HG03520 (cell line): Measurements from ENCODE around the gene SLAMF9.

Source experiments
- ATAC-seq: cut with Tn5 transposase; IDR thresholded peaks from one replicate; pipeline ENCODE4 v1.9.1; 2021; ENCODE audit warnings: mild to moderate bottlenecking, moderate library complexity; ENCODE audit not compliant: unreplicated experiment

SLAMF9 gene

DNA sequence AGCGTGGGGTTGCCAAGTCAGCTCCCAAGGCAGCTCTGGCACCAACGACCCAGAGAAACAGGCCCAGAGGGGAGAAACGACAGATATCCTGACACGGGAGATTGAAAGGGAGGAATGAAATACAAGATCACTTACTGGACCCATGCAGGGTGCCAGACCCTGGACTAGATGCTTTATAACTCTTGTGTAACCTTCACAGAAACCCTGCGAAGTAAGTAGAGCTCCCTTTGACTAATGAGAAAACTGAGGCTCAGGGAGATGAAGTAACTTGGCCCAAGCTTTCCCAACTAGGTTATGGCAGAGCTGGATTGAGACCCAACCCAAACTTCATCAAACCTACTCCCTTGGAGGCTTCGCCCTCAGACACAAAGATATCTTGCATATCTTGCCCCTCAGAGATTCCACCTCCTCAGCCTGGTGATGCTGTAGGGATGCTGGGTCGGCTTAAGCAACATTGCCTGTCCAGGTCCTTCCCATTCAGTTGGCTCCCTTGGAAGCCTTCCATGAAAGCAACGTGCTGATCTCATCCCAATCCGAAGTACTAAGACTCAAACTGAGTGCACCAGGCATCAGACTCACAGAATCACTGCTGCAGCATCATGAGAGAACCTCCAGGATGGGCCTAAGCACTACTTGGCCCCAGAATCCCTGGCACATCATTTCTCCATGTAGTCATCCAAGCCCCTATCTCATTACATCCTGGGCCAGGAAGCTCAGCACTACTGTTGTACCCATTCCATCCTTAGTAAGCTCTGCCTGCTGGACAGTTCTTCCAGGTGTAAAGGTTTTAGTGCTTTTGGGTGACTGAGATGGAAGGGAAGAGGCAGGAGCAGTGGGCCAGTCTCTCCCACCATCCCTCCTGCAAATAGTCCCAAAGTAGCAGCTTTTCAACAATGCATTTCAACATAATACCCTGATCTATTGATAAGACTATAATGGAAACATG, 7.5 kb downstream of the SLAMF9 start:
- no peak for ATAC-seq

GRCh38 chr1:159945483-159946241, 8.4 kb downstream of the SLAMF9 start, which contains the start of gene IGSF9:
Gene IGSF9 (minus strand): TSS chr1:159945613. CDS start chr1:159943454, 2,159 bp downstream.
- no peak for ATAC-seq

GRCh38 chr1:159944623-159945455, 9.2 kb downstream of the SLAMF9 start:
- no peak for ATAC-seq

DNA sequence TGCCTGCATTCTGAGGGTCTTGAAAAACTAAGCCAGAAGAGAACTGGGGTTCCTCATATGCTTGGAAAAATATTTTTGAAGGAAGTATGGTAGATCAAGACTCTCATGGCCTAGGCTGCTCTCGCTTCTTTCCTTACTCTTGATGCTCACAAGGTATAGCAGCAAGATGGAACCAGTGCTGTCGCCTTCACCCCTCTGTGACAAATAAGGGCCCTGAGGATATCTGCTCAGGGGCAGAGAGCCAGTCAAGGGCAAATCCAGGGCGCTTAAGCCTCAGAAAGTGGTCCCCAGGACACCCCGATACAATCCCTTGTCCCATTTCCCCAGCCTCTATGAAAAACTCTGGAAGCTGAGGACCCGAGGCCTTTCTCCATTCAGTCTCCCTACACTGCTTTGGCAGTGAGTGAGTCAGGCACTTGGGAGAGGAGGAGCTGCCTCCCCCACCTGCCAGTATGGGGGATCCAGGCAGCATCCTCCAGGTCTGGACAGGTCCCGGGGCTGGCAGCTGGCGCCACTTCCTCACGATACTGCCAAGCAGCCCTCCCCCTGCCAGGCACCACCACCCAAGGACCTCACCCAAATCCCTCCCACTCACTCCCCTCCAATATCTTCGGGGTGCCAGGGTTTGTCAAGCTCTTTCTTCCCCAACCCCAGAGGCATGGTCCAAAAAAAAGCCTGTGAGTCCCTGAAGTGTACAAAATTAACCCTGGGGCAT, 10.0 kb downstream of the SLAMF9 start:
- no peak for ATAC-seq

DNA sequence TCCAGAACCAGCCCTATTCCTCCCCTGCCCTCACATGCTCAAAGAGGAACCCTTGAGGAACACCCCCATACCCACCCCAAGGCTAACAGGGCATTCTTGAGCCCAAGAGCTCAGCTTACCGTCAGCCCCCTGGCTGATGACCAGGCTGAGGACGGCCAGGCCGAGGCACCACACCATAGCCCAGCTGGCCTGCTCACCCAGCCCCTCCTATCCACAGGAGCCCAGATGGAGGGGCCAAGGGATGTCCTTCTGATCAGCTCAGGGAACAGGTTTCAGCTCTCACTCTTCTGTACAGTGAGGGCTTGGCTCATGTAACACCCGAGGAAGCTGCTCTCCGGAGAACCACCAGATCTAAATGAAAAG, 10.8 kb downstream of the SLAMF9 start:
- no peak for ATAC-seq

DNA sequence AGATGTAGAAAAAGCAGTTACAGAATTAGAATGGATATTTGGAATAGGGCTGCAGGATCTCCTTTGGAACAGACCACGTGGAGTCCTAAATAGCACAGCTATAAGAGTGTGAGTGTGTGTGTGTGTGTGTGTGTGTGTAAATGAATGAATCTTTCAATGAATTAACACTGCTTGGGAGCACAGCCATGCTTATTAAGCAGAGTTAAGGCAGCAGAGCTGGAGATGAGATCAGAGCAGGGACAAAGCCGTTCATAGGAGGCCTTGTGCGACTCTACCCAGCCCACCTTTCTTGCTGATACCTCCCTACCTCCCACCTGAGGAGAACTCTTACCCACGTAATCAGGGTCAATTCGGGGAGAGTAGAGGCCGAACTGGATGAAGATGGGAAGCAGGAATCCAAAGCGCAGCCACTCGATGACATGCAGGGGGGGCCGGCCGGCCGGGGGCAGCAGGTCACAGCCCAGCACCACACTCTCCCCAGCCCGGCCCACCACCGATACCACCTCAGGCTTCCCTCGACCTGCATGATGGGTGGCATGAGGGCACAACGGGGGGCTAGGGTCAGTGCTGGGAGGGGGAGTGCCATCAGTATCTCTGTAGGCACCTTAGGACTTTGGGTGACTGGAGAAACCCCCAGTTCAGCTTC, 11.3 kb downstream of the SLAMF9 start:
- ATAC-seq = no peak

GRCh38 chr1:159941591-159942560, 12.2 kb downstream of the SLAMF9 start:
- ATAC-seq = no peak

DNA sequence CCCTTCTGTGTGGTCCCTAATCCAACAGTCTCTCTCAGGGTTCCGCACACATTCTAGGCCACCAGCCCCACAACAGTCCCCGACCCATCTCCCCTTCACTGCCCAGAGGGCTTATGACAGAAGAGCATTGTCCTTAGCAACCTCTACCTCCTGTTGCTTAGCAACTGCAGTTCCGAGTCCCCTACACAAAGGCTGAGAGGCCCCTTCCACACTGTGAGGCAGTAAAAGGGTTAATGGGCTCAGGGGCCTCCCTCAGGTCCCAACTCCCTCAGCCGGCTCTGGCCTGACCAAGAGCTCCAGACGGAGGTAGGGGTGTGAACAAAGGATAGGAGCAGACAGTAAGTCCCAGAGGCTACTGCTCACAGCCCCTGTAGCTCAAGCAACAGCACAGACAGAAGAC, 12.9 kb downstream of the SLAMF9 start:
- no peak for ATAC-seq

- ATAC-seq = no peak
Observed at GRCh38 chr1:159940006-159940620, 13.9 kb downstream of the SLAMF9 start.

DNA sequence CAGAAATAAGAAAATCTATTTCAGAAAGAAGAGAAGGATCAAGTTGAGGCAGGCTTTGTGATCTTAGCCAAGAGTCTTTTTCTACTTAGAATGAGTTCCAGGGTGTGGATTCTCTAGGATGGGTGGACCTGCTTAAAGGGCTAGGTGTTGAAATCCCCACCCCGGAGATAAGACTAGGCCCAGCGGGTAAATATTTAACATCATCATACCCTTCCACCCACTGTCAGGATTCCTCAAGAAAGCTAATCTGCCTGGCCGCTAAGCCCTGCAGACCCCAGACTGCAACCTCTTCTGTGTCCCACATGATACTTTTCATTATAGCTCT, 14.4 kb downstream of the SLAMF9 start:
- ATAC-seq = no peak

GRCh38 chr1:159938905-159939677, 14.9 kb downstream of the SLAMF9 start:
- no peak for ATAC-seq

- ATAC-seq = no peak
Observed at GRCh38 chr1:159938211-159938852, 15.7 kb downstream of the SLAMF9 start.

DNA sequence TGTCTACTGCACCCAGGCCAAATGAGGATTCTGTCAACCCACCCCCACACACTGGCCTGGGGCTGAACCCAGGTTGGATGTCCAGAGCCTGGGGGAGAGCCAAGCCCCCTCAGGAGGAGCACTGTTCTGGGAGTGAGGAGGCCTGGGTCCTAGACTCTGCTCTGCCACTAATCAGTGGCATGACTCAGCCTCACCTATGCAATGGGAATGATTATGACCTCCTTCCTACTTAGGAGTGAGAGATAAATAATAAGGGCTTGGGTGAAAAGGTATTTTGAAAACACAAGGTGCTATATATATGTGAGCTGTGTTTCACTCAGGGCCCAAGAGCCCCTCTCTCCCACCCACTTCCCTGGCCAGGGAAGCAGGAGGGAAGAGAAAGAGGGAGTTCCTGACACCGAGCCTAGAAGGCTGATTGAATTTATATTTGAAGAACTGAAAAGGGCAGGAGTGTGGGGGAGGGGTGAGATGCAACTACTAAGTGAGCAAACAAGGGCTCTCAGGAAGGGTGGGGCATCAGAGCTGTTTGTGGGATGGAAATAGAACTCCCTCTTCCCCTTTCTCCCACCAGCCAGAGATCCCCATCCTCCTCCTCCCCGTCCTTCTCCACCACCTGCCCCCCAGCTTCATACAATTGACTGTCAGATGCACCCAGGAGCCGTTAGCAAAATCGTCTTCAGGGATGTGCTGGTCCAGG, 16.8 kb downstream of the SLAMF9 start:
- ATAC-seq = no peak

- ATAC-seq = no peak
Observed at GRCh38 chr1:159936273-159936904, 17.6 kb downstream of the SLAMF9 start.

- ATAC-seq = no peak
Observed at GRCh38 chr1:159935719-159936272, 18.2 kb downstream of the SLAMF9 start.

DNA sequence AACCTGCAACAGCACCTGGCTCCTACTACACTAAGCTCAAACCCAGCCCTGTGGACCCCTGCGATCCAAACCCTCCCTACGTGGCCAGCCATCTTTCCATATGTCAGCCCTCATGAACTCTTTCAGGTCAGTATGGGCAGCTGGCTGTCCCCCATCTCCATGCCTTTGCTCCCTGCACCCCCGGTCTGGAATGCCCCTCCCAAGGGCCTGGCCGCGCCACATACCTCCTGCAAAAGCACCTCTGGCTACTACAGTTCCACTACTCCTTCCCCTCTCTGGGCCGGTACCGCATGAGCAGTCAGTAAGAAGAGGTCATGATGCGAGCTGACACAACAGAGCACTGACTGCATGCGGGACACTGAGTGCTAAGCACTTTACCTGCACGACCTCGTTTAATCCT, 18.7 kb downstream of the SLAMF9 start:
- no peak for ATAC-seq
